ENCODE results near the gene NEDD8.

NEDD8 gene

GRCh38 chr14:24259282-24260025 is 27.3 kb upstream of the NEDD8 start:
- H3K9me3 ChIP-seq (ENCODE audit: control insufficient read depth, low read length) = no peaks in the 10 kb centered on the region
- TF ChIP-seq CTCF (IDR thresholded peaks at IDR 0.05) = no peak
- no peaks in the 10 kb centered on the region for H3K27me3 ChIP-seq (ENCODE audit: control insufficient read depth, insufficient read depth, low read length)
- no peak overlapping the region for H2AFZ ChIP-seq
- no peaks in the 10 kb centered on the region for H3K79me2 ChIP-seq
- H3K36me3 ChIP-seq (ENCODE audit: control insufficient read depth, insufficient read depth, low read length) = no peaks in the 10 kb centered on the region
- no peak overlapping the region for H3K27ac ChIP-seq
- no peak overlapping the region for H3K4me3 ChIP-seq (ENCODE audit: low read depth, low read length)
- H3K4me2 ChIP-seq (ENCODE audit: low read length) = no peak overlapping the region
- H3K4me1 ChIP-seq = no peaks in the 10 kb centered on the region
- H3K9ac ChIP-seq = no peak overlapping the region

GRCh38 chr14:24258548-24259265 is 26.5 kb upstream of the NEDD8 start:
- Histone ChIP-seq H3K27me3 (ENCODE audit: control insufficient read depth, insufficient read depth, low read length) (no peaks in the 10 kb centered on the region), H2AFZ (no peak overlapping the region), H3K4me3 (ENCODE audit: low read depth, low read length) (no peak overlapping the region), H3K36me3 (ENCODE audit: control insufficient read depth, insufficient read depth, low read length) (no peaks in the 10 kb centered on the region), H3K4me1 (no peaks in the 10 kb centered on the region), H3K9ac (no peak overlapping the region), H3K79me2 (no peaks in the 10 kb centered on the region), H3K9me3 (ENCODE audit: control insufficient read depth, low read length) (no peaks in the 10 kb centered on the region), H3K27ac (no peak overlapping the region), H3K4me2 (ENCODE audit: low read length) (no peak overlapping the region)
- TF ChIP-seq CTCF (IDR thresholded peaks at IDR 0.05) = no peak

- Histone ChIP-seq H3K27me3 (ENCODE audit: control insufficient read depth, insufficient read depth, low read length) (no peaks in the 10 kb centered on the region), H3K4me3 (ENCODE audit: low read depth, low read length) (no peak overlapping the region), H3K9ac (no peak overlapping the region), H3K36me3 (ENCODE audit: control insufficient read depth, insufficient read depth, low read length) (no peaks in the 10 kb centered on the region), H3K79me2 (no peaks in the 10 kb centered on the region), H3K4me1 (no peaks in the 10 kb centered on the region), H3K9me3 (ENCODE audit: control insufficient read depth, low read length) (no peaks in the 10 kb centered on the region), H2AFZ (no peak overlapping the region), H3K4me2 (ENCODE audit: low read length) (no peak overlapping the region), H3K27ac (no peak overlapping the region)
- TF ChIP-seq CTCF (IDR thresholded peaks at IDR 0.05) = no peak
Observed at GRCh38 chr14:24258119-24258518, 26.0 kb upstream of the NEDD8 start.

GRCh38 chr14:24256960-24257359 is 24.8 kb upstream of the NEDD8 start:
- Histone ChIP-seq H3K79me2 (no peaks in the 10 kb centered on the region), H3K36me3 (ENCODE audit: control insufficient read depth, insufficient read depth, low read length) (no peaks in the 10 kb centered on the region), H3K9ac (no peak overlapping the region), H3K27me3 (ENCODE audit: control insufficient read depth, insufficient read depth, low read length) (no peaks in the 10 kb centered on the region), H3K4me2 (ENCODE audit: low read length) (no peak overlapping the region), H2AFZ (no peak overlapping the region), H3K9me3 (ENCODE audit: control insufficient read depth, low read length) (no peaks in the 10 kb centered on the region), H3K4me3 (ENCODE audit: low read depth, low read length) (no peak overlapping the region), H3K4me1 (no peaks in the 10 kb centered on the region), H3K27ac (no peak overlapping the region)
- no peak for TF ChIP-seq CTCF (IDR thresholded peaks at IDR 0.05)
